Measurements from ENCODE around the gene ZNF608. TPM values are rescaled to one million over a fixed set of nuclear protein-coding genes. Genes with fewer than 3 reads are reported as not detected.

ZNF608 gene
- total and polyA plus RNA-seq, 4 experiments from 2014 or later: not detected

DNA sequence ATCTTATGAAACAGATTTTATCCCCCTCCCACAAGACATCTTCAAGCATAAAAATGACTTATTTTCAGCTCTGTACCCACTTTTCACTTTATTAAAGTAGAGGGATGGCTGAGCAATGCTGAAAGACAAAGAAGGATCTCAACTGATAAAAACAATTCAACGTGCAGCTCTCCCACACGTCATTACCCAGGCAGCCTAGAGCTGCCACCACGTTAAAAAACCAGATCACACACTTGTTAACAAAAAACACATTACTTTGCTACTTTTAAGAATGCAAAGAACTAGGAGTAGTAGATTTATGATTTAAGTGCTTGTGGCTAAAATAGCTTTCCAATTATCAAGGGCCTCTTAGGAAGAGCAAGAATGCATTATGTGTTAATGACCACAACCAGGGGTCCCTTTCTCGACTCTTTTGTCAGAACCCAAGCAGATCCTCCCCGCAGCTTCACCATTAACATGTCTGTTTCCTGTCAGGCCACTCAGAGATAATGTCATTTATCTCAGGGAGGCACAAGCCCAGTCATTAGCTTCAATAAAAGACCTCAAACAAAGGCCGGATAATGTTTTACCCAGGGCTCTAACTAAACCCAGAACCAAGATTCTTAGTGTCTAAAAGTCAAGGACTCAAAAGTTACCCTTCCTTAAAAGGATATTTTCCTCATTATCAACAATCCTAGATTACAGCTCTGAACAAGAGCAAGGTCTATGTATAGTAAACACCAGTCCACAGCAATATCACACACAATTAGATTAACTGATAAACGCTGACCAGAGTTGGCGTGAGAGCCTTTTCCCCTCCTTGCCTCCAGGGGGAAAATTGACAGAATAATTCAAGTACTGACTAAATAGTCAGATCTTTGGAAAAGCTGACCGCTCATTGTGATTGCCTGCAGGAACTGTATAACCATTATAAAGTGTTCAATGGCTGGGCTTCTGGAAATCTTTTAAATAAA, 7.5 kb downstream of the ZNF608 start:
- H3K36me3 ChIP-seq (ENCODE audit: insufficient read depth, low read length): no peaks in the 10 kb centered on the region
- no peaks in the 10 kb centered on the region for H3K9me3 ChIP-seq (ENCODE audit: control insufficient read depth in 1 of 2, low read length in 2 of 2)
- H3K4me3 ChIP-seq (ENCODE audit: low read length in 2 of 2): peak overlapping the region in 1 of 2 donors; percentile 1
- POLR2A ChIA-PET (ENCODE audit: partially characterized antibody): interaction anchor here (0.5 kb wide), 1 partner anchor 18 kb away, joined by 3 read pairs; no protein-coding TSS in a partner anchor
- no peak overlapping the region for H3K27ac ChIP-seq (ENCODE audit: low read depth, low read length)
- H3K4me1 Mint-ChIP-seq: no peaks in the 10 kb centered on the region
- H3K27me3 ChIP-seq (ENCODE audit: insufficient read depth, low read length): no peaks in the 10 kb centered on the region
- CTCF ChIA-PET (ENCODE audit: partially characterized antibody): no interaction called here
- no peak overlapping the region for H3K27ac Mint-ChIP-seq
- H3K4me1 ChIP-seq (ENCODE audit: insufficient read depth, low read length): no peaks in the 10 kb centered on the region
- DNase-seq: no peak
- H3K4me3 Mint-ChIP-seq: no peak overlapping the region
- H3K9me3 Mint-ChIP-seq: peaks cover 0 to 7% (median 2%) of the 10 kb centered on the region in 8 donors
- intact Hi-C loops (cut with micrococcal nuclease): no loop called here
- peaks cover 9 to 16% of the 10 kb centered on the region in 2 donors for H3K27me3 Mint-ChIP-seq
- H3K36me3 Mint-ChIP-seq: no peaks in the 10 kb centered on the region

- Mint-ChIP-seq H3K9me3 (peaks cover 0 to 7% (median 2%) of the 10 kb centered on the region in 8 donors), H3K27me3 (peaks cover 11 to 18% of the 10 kb centered on the region in 2 donors), H3K27ac (no peak overlapping the region), H3K4me1 (no peaks in the 10 kb centered on the region), H3K36me3 (no peaks in the 10 kb centered on the region), H3K4me3 (no peak overlapping the region)
- DNase-seq: no peak
- H3K36me3 ChIP-seq (ENCODE audit: insufficient read depth, low read length): no peaks in the 10 kb centered on the region
- H3K4me3 ChIP-seq (ENCODE audit: low read length in 2 of 2): no peak overlapping the region
- H3K27ac ChIP-seq (ENCODE audit: low read depth, low read length): no peak overlapping the region
- H3K9me3 ChIP-seq (ENCODE audit: control insufficient read depth in 1 of 2, low read length in 2 of 2): no peaks in the 10 kb centered on the region
- H3K27me3 ChIP-seq (ENCODE audit: insufficient read depth, low read length): no peaks in the 10 kb centered on the region
- CTCF ChIA-PET (ENCODE audit: partially characterized antibody): no interaction called here
- intact Hi-C loops (cut with micrococcal nuclease): no loop called here
- POLR2A ChIA-PET (ENCODE audit: partially characterized antibody): no interaction called here
- H3K4me1 ChIP-seq (ENCODE audit: insufficient read depth, low read length): no peaks in the 10 kb centered on the region
These were observed 8.8 kb downstream of the ZNF608 start for GRCh38 chr5:124737651-124738050.

DNA sequence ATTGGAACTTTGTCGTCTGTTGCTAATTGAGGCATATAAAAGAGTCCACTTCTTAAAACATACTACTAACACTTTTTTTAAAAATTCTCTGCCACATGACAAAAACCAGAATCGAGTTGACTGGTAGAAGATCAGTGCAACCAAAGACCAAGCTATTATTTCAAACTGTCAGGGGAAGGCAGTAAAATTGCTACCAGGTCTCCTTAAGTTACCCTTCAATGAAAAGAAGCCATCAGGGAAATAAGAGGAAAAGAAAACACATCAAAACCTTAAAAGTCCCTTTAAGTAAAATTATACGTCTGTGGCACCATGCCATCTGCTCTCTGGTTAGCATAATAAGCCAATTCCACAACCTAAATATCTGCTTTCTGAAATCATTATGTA, 9.6 kb downstream of the ZNF608 start:
- Histone ChIP-seq H3K27ac (ENCODE audit: low read depth, low read length) (no peak overlapping the region), H3K36me3 (ENCODE audit: insufficient read depth, low read length) (no peaks in the 10 kb centered on the region), H3K27me3 (ENCODE audit: insufficient read depth, low read length) (no peaks in the 10 kb centered on the region), H3K4me3 (ENCODE audit: low read length in 2 of 2) (no peak overlapping the region), H3K4me1 (ENCODE audit: insufficient read depth, low read length) (no peaks in the 10 kb centered on the region), H3K9me3 (ENCODE audit: control insufficient read depth in 1 of 2, low read length in 2 of 2) (no peaks in the 10 kb centered on the region)
- H3K9me3 Mint-ChIP-seq: peaks cover 0 to 7% (median 2%) of the 10 kb centered on the region in 8 donors
- ChIA-PET CTCF (ENCODE audit: partially characterized antibody) (no interaction called here), POLR2A (ENCODE audit: partially characterized antibody) (no interaction called here)
- H3K4me3 Mint-ChIP-seq: no peak overlapping the region
- intact Hi-C loops (cut with micrococcal nuclease): no loop called here
- H3K36me3 Mint-ChIP-seq: no peaks in the 10 kb centered on the region
- no peak overlapping the region for H3K27ac Mint-ChIP-seq
- H3K4me1 Mint-ChIP-seq: no peaks in the 10 kb centered on the region
- no peak for DNase-seq
- H3K27me3 Mint-ChIP-seq: peaks cover 11 to 18% of the 10 kb centered on the region in 2 donors

GRCh38 chr5:124736082-124736804, 10.2 kb downstream of the ZNF608 start:
- CTCF ChIA-PET (ENCODE audit: partially characterized antibody): no interaction called here
- Histone ChIP-seq H3K9me3 (ENCODE audit: control insufficient read depth in 1 of 2, low read length in 2 of 2) (no peaks in the 10 kb centered on the region), H3K36me3 (ENCODE audit: insufficient read depth, low read length) (no peaks in the 10 kb centered on the region), H3K27ac (ENCODE audit: low read depth, low read length) (no peak overlapping the region), H3K4me1 (ENCODE audit: insufficient read depth, low read length) (no peaks in the 10 kb centered on the region), H3K27me3 (ENCODE audit: insufficient read depth, low read length) (no peaks in the 10 kb centered on the region), H3K4me3 (ENCODE audit: low read length in 2 of 2) (no peak overlapping the region)
- Mint-ChIP-seq H3K27ac (no peak overlapping the region), H3K27me3 (peaks cover 11 to 18% of the 10 kb centered on the region in 2 donors), H3K4me3 (no peak overlapping the region), H3K36me3 (no peaks in the 10 kb centered on the region), H3K9me3 (peaks cover 0 to 7% (median 2%) of the 10 kb centered on the region in 8 donors), H3K4me1 (no peaks in the 10 kb centered on the region)
- POLR2A ChIA-PET (ENCODE audit: partially characterized antibody): no interaction called here
- intact Hi-C loops (cut with micrococcal nuclease): no loop called here
- DNase-seq: no peak

- ChIA-PET CTCF (ENCODE audit: partially characterized antibody) (no interaction called here), POLR2A (ENCODE audit: partially characterized antibody) (no interaction called here)
- intact Hi-C loops (cut with micrococcal nuclease): no loop called here
- Histone ChIP-seq H3K4me3 (ENCODE audit: low read length in 2 of 2) (no peak overlapping the region), H3K4me1 (ENCODE audit: insufficient read depth, low read length) (no peaks in the 10 kb centered on the region), H3K36me3 (ENCODE audit: insufficient read depth, low read length) (no peaks in the 10 kb centered on the region), H3K27ac (ENCODE audit: low read depth, low read length) (no peak overlapping the region), H3K27me3 (ENCODE audit: insufficient read depth, low read length) (no peaks in the 10 kb centered on the region), H3K9me3 (ENCODE audit: control insufficient read depth in 1 of 2, low read length in 2 of 2) (no peaks in the 10 kb centered on the region)
- Mint-ChIP-seq H3K27me3 (peaks cover 13 to 17% of the 10 kb centered on the region in 2 donors), H3K4me1 (no peaks in the 10 kb centered on the region), H3K27ac (no peak overlapping the region), H3K36me3 (no peaks in the 10 kb centered on the region), H3K4me3 (no peak overlapping the region), H3K9me3 (peaks cover 0 to 7% (median 2%) of the 10 kb centered on the region in 8 donors)
- DNase-seq: no peak
These were observed 11.1 kb downstream of the ZNF608 start for GRCh38 chr5:124735169-124735858.

GRCh38 chr5:124734574-124735168, 11.8 kb downstream of the ZNF608 start:
- DNase-seq: no peak
- Mint-ChIP-seq H3K4me3 (no peak overlapping the region), H3K9me3 (peaks cover 0 to 7% (median under 1%) of the 10 kb centered on the region in 8 donors), H3K27ac (no peak overlapping the region), H3K4me1 (no peaks in the 10 kb centered on the region), H3K27me3 (peaks cover 10 to 15% of the 10 kb centered on the region in 2 donors), H3K36me3 (no peaks in the 10 kb centered on the region)
- Histone ChIP-seq H3K27me3 (ENCODE audit: insufficient read depth, low read length) (no peaks in the 10 kb centered on the region), H3K36me3 (ENCODE audit: insufficient read depth, low read length) (no peaks in the 10 kb centered on the region), H3K4me1 (ENCODE audit: insufficient read depth, low read length) (no peaks in the 10 kb centered on the region), H3K9me3 (ENCODE audit: control insufficient read depth in 1 of 2, low read length in 2 of 2) (no peaks in the 10 kb centered on the region), H3K27ac (ENCODE audit: low read depth, low read length) (no peak overlapping the region), H3K4me3 (ENCODE audit: low read length in 2 of 2) (no peak overlapping the region)
- ChIA-PET CTCF (ENCODE audit: partially characterized antibody) (no interaction called here), POLR2A (ENCODE audit: partially characterized antibody) (no interaction called here)
- intact Hi-C loops (cut with micrococcal nuclease): no loop called here

DNA sequence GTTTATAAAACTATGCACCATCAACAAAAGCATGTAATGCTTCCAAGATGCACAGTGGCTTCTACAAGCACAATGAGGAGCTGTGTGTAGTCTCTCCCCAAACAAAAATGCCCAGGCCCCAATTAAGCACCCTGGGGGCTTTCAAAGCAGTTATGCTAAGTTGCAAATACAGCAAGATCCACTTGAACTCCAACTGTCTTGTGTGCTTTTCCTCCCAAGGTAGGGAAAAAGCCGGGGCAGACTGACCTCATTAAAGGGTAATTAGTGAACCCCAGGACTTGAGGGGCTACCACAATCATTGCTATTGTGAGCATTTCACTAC, 13.1 kb downstream of the ZNF608 start:
- no peaks in the 10 kb centered on the region for H3K9me3 ChIP-seq (ENCODE audit: control insufficient read depth in 1 of 2, low read length in 2 of 2)
- DNase-seq: no peak
- H3K4me3 Mint-ChIP-seq: no peak overlapping the region
- no peaks in the 10 kb centered on the region for H3K36me3 Mint-ChIP-seq
- peaks cover 10 to 13% of the 10 kb centered on the region in 2 donors for H3K27me3 Mint-ChIP-seq
- ChIA-PET POLR2A (ENCODE audit: partially characterized antibody) (no interaction called here), CTCF (ENCODE audit: partially characterized antibody) (no interaction called here)
- intact Hi-C loops (cut with micrococcal nuclease): no loop called here
- no peak overlapping the region for H3K27ac ChIP-seq (ENCODE audit: low read depth, low read length)
- no peaks in the 10 kb centered on the region for H3K27me3 ChIP-seq (ENCODE audit: insufficient read depth, low read length)
- no peaks in the 10 kb centered on the region for H3K36me3 ChIP-seq (ENCODE audit: insufficient read depth, low read length)
- H3K4me3 ChIP-seq (ENCODE audit: low read length in 2 of 2): no peak overlapping the region
- no peaks in the 10 kb centered on the region for H3K4me1 ChIP-seq (ENCODE audit: insufficient read depth, low read length)
- peaks cover 0 to 7% (median under 1%) of the 10 kb centered on the region in 8 donors for H3K9me3 Mint-ChIP-seq
- no peak overlapping the region for H3K27ac Mint-ChIP-seq
- H3K4me1 Mint-ChIP-seq: no peaks in the 10 kb centered on the region
